Neural cell (in vitro differentiated cells): ENCODE data around the gene TMEM59. TPM values are rescaled to one million over a fixed set of nuclear protein-coding genes. Genes with fewer than 3 reads are reported as not detected.

ENCODE experiments used
- H2AFZ ChIP-seq: fragments of 200-600, 300-800 bp; sonication (generic), shearing (Covaris generic); 2 replicates; pipeline ENCODE4 v1.6.0; 2014; ENCODE audit warnings: low read depth, mild to moderate bottlenecking, antibody characterized with exemption, low read length, moderate library complexity
- H3F3A ChIP-seq: fragments of 200-600 bp; shearing (Covaris generic); 2 replicates; pipeline ENCODE4 v1.6.1; 2016; ENCODE audit warnings: mild to moderate bottlenecking, moderate library complexity, mixed read lengths, antibody characterized with exemption, low read length; ENCODE audit not compliant: insufficient read depth, poor library complexity, severe bottlenecking
- H3K27ac ChIP-seq: fragments of 200-600, 300-800 bp; sonication (generic), shearing (Covaris generic); 2 replicates; pipeline ENCODE4 v1.5.1; 2014; ENCODE audit warnings: mild to moderate bottlenecking, low read length, moderate library complexity
- H3K27me3 ChIP-seq: fragments of 300-800, 200-600 bp; sonication (generic), shearing (Covaris generic); 2 replicates; pipeline ENCODE4 v1.6.0; 2014; ENCODE audit warnings: mild to moderate bottlenecking, low read depth, low read length, moderate library complexity; ENCODE audit not compliant: insufficient read depth
- H3K36me3 ChIP-seq: fragments of 300-800, 200-600 bp; sonication (generic), shearing (Covaris generic); 2 replicates; pipeline ENCODE4 v1.5.1; 2014; ENCODE audit warnings: mild to moderate bottlenecking, antibody characterized with exemption, low read length, moderate library complexity; ENCODE audit not compliant: insufficient read depth
- H3K4me2 ChIP-seq: fragments of 300-800, 200-600 bp; sonication (generic), shearing (Covaris generic); 2 replicates; pipeline ENCODE4 v1.6.0; 2014; ENCODE audit warnings: mild to moderate bottlenecking, low read length
- H3K4me3 ChIP-seq: fragments of 300-800, 200-600 bp; sonication (generic), shearing (Covaris generic); 2 replicates; pipeline ENCODE4 v1.5.1; 2014; ENCODE audit warnings: mild to moderate bottlenecking, low read length, moderate library complexity
- H3K79me2 ChIP-seq: fragments of 200-600 bp; shearing (Covaris generic); replicated peaks from 2 replicates; pipeline ENCODE4 v1.6.0; 2014; ENCODE audit warnings: mild to moderate bottlenecking, low read length, moderate library complexity; ENCODE audit not compliant: insufficient read depth
- H3K9ac ChIP-seq: fragments of 300-800, 200-600 bp; sonication (generic), shearing (Covaris generic); 2 replicates; pipeline ENCODE4 v1.6.1; 2016; ENCODE audit warnings: mild to moderate bottlenecking, low read length, mixed read lengths
- H3K9me2 ChIP-seq: fragments of 200-600 bp; shearing (Covaris generic); 2 replicates; pipeline ENCODE4 v1.6.1; 2016; ENCODE audit warnings: mild to moderate bottlenecking, low read length, mixed read lengths; ENCODE audit not compliant: insufficient read depth
- H3K9me3 ChIP-seq: fragments of 200-600, 300-800 bp; sonication (generic), shearing (Covaris generic); 2 replicates; pipeline ENCODE4 v1.6.1; 2016; ENCODE audit warnings: mild to moderate bottlenecking, mixed run types, low read length, moderate library complexity, mixed read lengths
- H4K20me1 ChIP-seq: fragments of 200-600 bp; shearing (Covaris generic); 2 replicates; pipeline ENCODE4 v1.6.1; 2016; ENCODE audit warnings: mild to moderate bottlenecking, mixed run types; ENCODE audit not compliant: insufficient read depth
- CTCF ChIP-seq: fragments of 450-650 bp; IDR thresholded peaks from 2 replicates; pipeline ENCODE4 v1.5.1; 2014; ENCODE audit warnings: antibody characterized with exemption, mild to moderate bottlenecking, moderate library complexity; ENCODE audit not compliant: poor library complexity, severe bottlenecking
- EP300 ChIP-seq: fragments of 450-650 bp; conservative IDR thresholded peaks from 2 replicates; pipeline ENCODE4 v1.6.1; 2014; ENCODE audit warnings: antibody characterized with exemption, mild to moderate bottlenecking, moderate library complexity; ENCODE audit not compliant: poor library complexity, severe bottlenecking
- EZH2 ChIP-seq: fragments of 200-600, 300-800 bp; shearing (Covaris generic), sonication (generic); IDR thresholded peaks from 2 replicates; pipeline ENCODE4 v1.6.1; 2014; ENCODE audit warnings: antibody characterized with exemption, low read length, borderline replicate concordance, mild to moderate bottlenecking; ENCODE audit not compliant: insufficient read depth, poor library complexity, severe bottlenecking
- MXI1 ChIP-seq: fragments of 450-650 bp; conservative IDR thresholded peaks from 2 replicates; pipeline ENCODE4 v1.6.1; 2014; ENCODE audit warnings: antibody characterized with exemption, mild to moderate bottlenecking; ENCODE audit not compliant: poor library complexity, severe bottlenecking
- POLR2AphosphoS5 ChIP-seq: IDR thresholded peaks from 2 replicates; pipeline ENCODE4 v1.6.1; 2012
- RAD21 ChIP-seq: fragments of 450-650 bp; conservative IDR thresholded peaks from 2 replicates; pipeline ENCODE4 v1.6.1; 2014; ENCODE audit warnings: antibody characterized with exemption, mild to moderate bottlenecking, moderate library complexity
- REST ChIP-seq: IDR thresholded peaks from 2 replicates; pipeline ENCODE4 v1.6.1; 2012; ENCODE audit warnings: borderline replicate concordance
- SMC3 ChIP-seq: fragments of 450-650 bp; conservative IDR thresholded peaks from 2 replicates; pipeline ENCODE4 v1.6.1; 2014; ENCODE audit warnings: antibody characterized with exemption, mild to moderate bottlenecking, moderate library complexity; ENCODE audit not compliant: poor library complexity
- TAF1 ChIP-seq: IDR thresholded peaks from 2 replicates; pipeline ENCODE4 v1.6.1; 2012; ENCODE audit warnings: low read depth
- polyA plus RNA-seq: library from polyadenylated mRNA; depleted of rRNA; stranded (reverse); fragments of >200 nt; gene quantifications from 2 replicates; pipeline ENCODE4 v1.2.3, GENCODE V29; 2014

The TMEM59 gene
- polyA plus RNA-seq, 1 donor from 2014 or later: 328 TPM

GRCh38 chr1:54081306-54082270, 28.6 kb upstream of the TMEM59 start:
- Histone ChIP-seq H3K79me2 (no peaks in the 10 kb centered on the region), H3K27me3 (no peaks in the 10 kb centered on the region), H3K27ac (no peak overlapping the region), H2AFZ (no peak overlapping the region), H3K4me2 (no peak overlapping the region), H3K9ac (no peak overlapping the region), H4K20me1 (no peaks in the 10 kb centered on the region), H3F3A (no peaks in the 10 kb centered on the region), H3K4me3 (no peak overlapping the region), H3K9me3 (no peaks in the 10 kb centered on the region), H3K36me3 (no peaks in the 10 kb centered on the region), H3K9me2 (no peaks in the 10 kb centered on the region)
- TF ChIP-seq MXI1 (no peak), CTCF (no peak), EZH2 (no peak), TAF1 (no peak), POLR2AphosphoS5 (no peak), RAD21 (no peak), EP300 (no peak), REST (no peak), SMC3 (no peak)

GRCh38 chr1:54080598-54081049, 27.6 kb upstream of the TMEM59 start:
- H3F3A ChIP-seq: no peaks in the 10 kb centered on the region
- H3K36me3 ChIP-seq: no peaks in the 10 kb centered on the region
- no peaks in the 10 kb centered on the region for H3K9me2 ChIP-seq
- no peaks in the 10 kb centered on the region for H3K27me3 ChIP-seq
- no peak overlapping the region for H2AFZ ChIP-seq
- no peak overlapping the region for H3K27ac ChIP-seq
- no peaks in the 10 kb centered on the region for H3K9me3 ChIP-seq
- no peaks in the 10 kb centered on the region for H3K79me2 ChIP-seq
- H4K20me1 ChIP-seq: no peaks in the 10 kb centered on the region
- H3K9ac ChIP-seq: no peak overlapping the region
- no peak overlapping the region for H3K4me2 ChIP-seq
- TF ChIP-seq TAF1: no peak
- no peak for TF ChIP-seq REST
- no peak for TF ChIP-seq CTCF
- TF ChIP-seq RAD21: no peak
- TF ChIP-seq SMC3: no peak
- TF ChIP-seq EZH2: no peak
- H3K4me3 ChIP-seq: no peak overlapping the region
